C4-2B (cell line): Measurements from ENCODE around the gene TRIM51.
"Not testable (repeated sequence)": the region's sequence is repeated elsewhere in the genome, so short reads cannot be mapped to it uniquely, and the experiment has no call there.

Experiments used
- ZFX ChIP-seq: fragments of 450-650 bp; IDR thresholded peaks from 2 replicates; pipeline ENCODE4 v1.6.1; 2017
- TF ChIP-seq, protein P1 (sequence below): fragments of 450-650 bp; conservative IDR thresholded peaks from 2 replicates; pipeline ENCODE4 v1.5.1; 2017; ENCODE audit warnings: mild to moderate bottlenecking

DNA sequence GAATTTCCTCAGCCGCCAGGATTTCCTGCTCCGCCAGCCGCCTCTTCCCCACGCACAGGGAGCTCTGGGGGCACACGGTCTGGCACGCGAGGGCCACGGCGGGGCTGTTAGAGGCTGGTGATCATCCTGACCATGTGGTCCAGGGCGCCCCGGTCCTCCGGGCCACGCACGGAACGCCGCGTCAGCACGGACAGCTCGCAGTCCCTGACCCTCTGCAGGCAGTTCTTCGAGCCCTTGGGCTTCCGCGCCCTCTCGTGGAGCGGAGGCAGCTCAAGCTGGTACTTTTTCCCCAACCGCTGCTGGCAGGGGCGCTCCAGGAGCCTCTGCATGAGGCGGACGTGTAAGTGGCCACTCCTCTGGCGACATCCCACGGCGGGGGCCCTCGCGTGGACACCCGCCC lies 10.0 kb upstream of the TRIM51 start:
- TF ChIP-seq, protein P1, sequence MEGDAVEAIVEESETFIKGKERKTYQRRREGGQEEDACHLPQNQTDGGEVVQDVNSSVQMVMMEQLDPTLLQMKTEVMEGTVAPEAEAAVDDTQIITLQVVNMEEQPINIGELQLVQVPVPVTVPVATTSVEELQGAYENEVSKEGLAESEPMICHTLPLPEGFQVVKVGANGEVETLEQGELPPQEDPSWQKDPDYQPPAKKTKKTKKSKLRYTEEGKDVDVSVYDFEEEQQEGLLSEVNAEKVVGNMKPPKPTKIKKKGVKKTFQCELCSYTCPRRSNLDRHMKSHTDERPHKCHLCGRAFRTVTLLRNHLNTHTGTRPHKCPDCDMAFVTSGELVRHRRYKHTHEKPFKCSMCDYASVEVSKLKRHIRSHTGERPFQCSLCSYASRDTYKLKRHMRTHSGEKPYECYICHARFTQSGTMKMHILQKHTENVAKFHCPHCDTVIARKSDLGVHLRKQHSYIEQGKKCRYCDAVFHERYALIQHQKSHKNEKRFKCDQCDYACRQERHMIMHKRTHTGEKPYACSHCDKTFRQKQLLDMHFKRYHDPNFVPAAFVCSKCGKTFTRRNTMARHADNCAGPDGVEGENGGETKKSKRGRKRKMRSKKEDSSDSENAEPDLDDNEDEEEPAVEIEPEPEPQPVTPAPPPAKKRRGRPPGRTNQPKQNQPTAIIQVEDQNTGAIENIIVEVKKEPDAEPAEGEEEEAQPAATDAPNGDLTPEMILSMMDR, result peak; percentile 33
- not testable (repeated sequence) for TF ChIP-seq ZFX
